ENCODE data around the gene NRL.

DNA sequence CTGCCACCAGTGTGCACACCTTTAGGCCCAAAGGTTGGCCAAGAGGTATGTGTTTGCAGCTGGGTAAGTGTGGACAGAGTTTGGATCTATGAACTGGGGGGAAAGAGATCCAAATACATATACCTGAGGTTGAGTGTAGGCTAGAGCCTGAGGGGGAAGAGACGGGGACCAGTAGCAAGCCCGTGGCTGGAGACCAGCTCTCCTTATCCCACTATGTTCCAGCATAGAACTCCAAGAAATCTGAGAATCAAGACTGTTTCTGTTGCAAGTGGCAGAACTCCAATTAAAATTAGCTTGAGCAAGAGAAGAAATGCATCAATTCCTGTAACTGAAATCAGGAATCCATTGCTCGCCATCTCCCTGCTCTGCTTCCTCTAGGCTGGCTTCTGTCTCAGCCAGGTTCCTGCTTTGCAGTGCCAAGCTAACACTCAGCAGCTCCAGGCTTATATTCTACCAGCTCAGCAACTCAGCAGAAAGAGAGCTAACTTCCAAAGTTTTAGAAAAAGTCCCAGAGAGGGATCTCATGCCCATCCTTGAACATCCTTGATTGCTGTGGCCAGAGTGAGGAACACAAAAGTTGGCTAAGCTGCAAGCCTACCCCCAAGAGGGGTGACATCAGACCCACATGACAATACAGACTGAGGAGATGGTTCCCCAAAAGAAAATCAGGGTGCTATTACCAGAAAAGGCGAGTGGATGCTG, 22.1 kb downstream of the NRL start:
- no peak for TF ChIP-seq CTCF (IDR thresholded peaks at IDR 0.05; ENCODE audit: low read length)
- no peak for TF ChIP-seq EZH2 (IDR thresholded peaks at IDR 0.05; ENCODE audit: borderline replicate concordance, low read length)
